H9 (cell line): Measurements from ENCODE around the gene LARP6. TPM values are rescaled to one million over a fixed set of nuclear protein-coding genes. Genes with fewer than 3 reads are reported as not detected.

Experiments used
- DNase-seq: peaks from one replicate; pipeline ENCODE4 v3.0.0-alpha.2; 2017
- H2AFZ ChIP-seq: one replicate; pipeline ENCODE4 v1.6.1; 2013; ENCODE audit warnings: mild to moderate bottlenecking, low read length, control low read depth, moderate library complexity
- H2AK5ac ChIP-seq: 2 replicates; pipeline ENCODE4 v1.6.1; 2013; ENCODE audit warnings: low read length, control low read depth, mixed read lengths; ENCODE audit not compliant: insufficient read length
- H2BK120ac ChIP-seq: one replicate; pipeline ENCODE4 v1.6.1; 2013; ENCODE audit warnings: low read depth, mild to moderate bottlenecking, low read length, control low read depth, inconsistent platforms; ENCODE audit not compliant: poor library complexity, severe bottlenecking
- H2BK12ac ChIP-seq: 2 replicates; pipeline ENCODE4 v1.6.1; 2013; ENCODE audit warnings: low read length, control low read depth, mixed read lengths, low read depth; ENCODE audit not compliant: insufficient read length
- H2BK15ac ChIP-seq: 2 replicates; pipeline ENCODE4 v1.6.1; 2013; ENCODE audit warnings: low read depth, low read length, control low read depth
- H2BK20ac ChIP-seq: one replicate; pipeline ENCODE4 v1.6.1; 2013; ENCODE audit warnings: low read depth, mild to moderate bottlenecking, low read length, control low read depth, inconsistent platforms; ENCODE audit not compliant: poor library complexity, severe bottlenecking
- H2BK5ac ChIP-seq: 2 replicates; pipeline ENCODE4 v1.6.1; 2013; ENCODE audit warnings: low read length, control low read depth, mixed read lengths; ENCODE audit not compliant: insufficient read length
- H3K14ac ChIP-seq: 2 replicates; pipeline ENCODE4 v1.6.1; 2013; ENCODE audit warnings: low read length, control low read depth; ENCODE audit not compliant: insufficient read depth
- H3K18ac ChIP-seq: 2 replicates; pipeline ENCODE4 v1.6.1; 2013; ENCODE audit warnings: low read depth, mild to moderate bottlenecking, mixed read lengths, low read length, control low read depth; ENCODE audit not compliant: insufficient read length
- H3K23ac ChIP-seq: 2 replicates; pipeline ENCODE4 v1.6.1; 2013; ENCODE audit warnings: low read length, control low read depth, mixed read lengths, low read depth; ENCODE audit not compliant: insufficient read length
- H3K23me2 ChIP-seq: 2 replicates; pipeline ENCODE4 v1.6.1; 2013; ENCODE audit warnings: low read depth, mild to moderate bottlenecking, mixed read lengths, low read length, control low read depth; ENCODE audit not compliant: insufficient read length, poor library complexity, severe bottlenecking
- H3K27ac ChIP-seq: 2 replicates; pipeline ENCODE4 v1.5.1; 2013; ENCODE audit warnings: low read length, control low read depth, mixed read lengths, low read depth; ENCODE audit not compliant: insufficient read length
- H3K27me3 ChIP-seq: 2 replicates; pipeline ENCODE4 v1.6.1; 2013; ENCODE audit warnings: low read length, control low read depth, inconsistent platforms; ENCODE audit not compliant: insufficient read depth
- H3K4ac ChIP-seq: 2 replicates; pipeline ENCODE4 v1.6.1; 2013; ENCODE audit warnings: low read depth, mild to moderate bottlenecking, control low read depth, inconsistent platforms, low read length, moderate library complexity
- H3K4me1 ChIP-seq: 2 replicates; pipeline ENCODE4 v1.6.1; 2013; ENCODE audit warnings: low read length, control low read depth, inconsistent platforms; ENCODE audit not compliant: insufficient read depth
- H3K4me2 ChIP-seq: 2 replicates; pipeline ENCODE4 v1.6.1; 2013; ENCODE audit warnings: low read length, control low read depth, mixed read lengths; ENCODE audit not compliant: insufficient read length, insufficient read depth
- H3K56ac ChIP-seq: 2 replicates; pipeline ENCODE4 v1.6.1; 2013; ENCODE audit warnings: low read depth, mild to moderate bottlenecking, mixed read lengths, low read length, control low read depth; ENCODE audit not compliant: insufficient read length
- H3K79me1 ChIP-seq: 2 replicates; pipeline ENCODE4 v1.6.1; 2013; ENCODE audit warnings: low read depth, mild to moderate bottlenecking, moderate library complexity, low read length, control low read depth, inconsistent platforms; ENCODE audit not compliant: insufficient read depth, poor library complexity, severe bottlenecking
- H3K79me2 ChIP-seq: 2 replicates; pipeline ENCODE4 v1.6.1; 2013; ENCODE audit warnings: low read length, control low read depth, inconsistent platforms; ENCODE audit not compliant: insufficient read depth
- H3K9ac ChIP-seq: 2 replicates; pipeline ENCODE4 v1.6.1; 2013; ENCODE audit warnings: low read length, control low read depth, mixed read lengths; ENCODE audit not compliant: insufficient read length; ENCODE audit errors: extremely low read depth
- H3K9me3 ChIP-seq: one replicate; pipeline ENCODE4 v1.6.1; 2013; ENCODE audit warnings: low read depth, low read length, inconsistent platforms; ENCODE audit not compliant: control insufficient read depth
- H3T11ph ChIP-seq: one replicate; pipeline ENCODE4 v1.6.1; 2013; ENCODE audit warnings: mild to moderate bottlenecking, low read length, control low read depth, inconsistent platforms
- H4K20me1 ChIP-seq: one replicate; pipeline ENCODE4 v1.6.1; 2013; ENCODE audit not compliant: control insufficient read depth, insufficient read length, insufficient read depth
- H4K5ac ChIP-seq: 2 replicates; pipeline ENCODE4 v1.6.1; 2013; ENCODE audit warnings: low read depth, mild to moderate bottlenecking, mixed read lengths, low read length, control low read depth; ENCODE audit not compliant: insufficient read length
- H4K8ac ChIP-seq: replicated peaks from 2 replicates; pipeline ENCODE4 v1.6.1; 2013; ENCODE audit warnings: low read length, control low read depth, mixed read lengths, low read depth; ENCODE audit not compliant: insufficient read length
- H4K91ac ChIP-seq: 2 replicates; pipeline ENCODE4 v1.6.1; 2013; ENCODE audit warnings: low read depth, mild to moderate bottlenecking, moderate library complexity, mixed read lengths, low read length, control low read depth; ENCODE audit not compliant: insufficient read length
- H3K27ac Mint-ChIP-seq, 3 experiments: 2 replicates in 2 of 3; 3 replicates in 1 of 3; pipeline ENCODE4 v1.8.0; 2020 to 2021; ENCODE audit warnings: mixed read lengths in 3 of 3, mild to moderate bottlenecking in 1 of 3, moderate library complexity in 1 of 3
- H3K27me3 Mint-ChIP-seq: 2 replicates; pipeline ENCODE4 v1.8.0; 2021; ENCODE audit warnings: low read depth, mild to moderate bottlenecking, moderate library complexity, mixed read lengths
- H3K36me3 Mint-ChIP-seq, 3 experiments: 2 replicates in 2 of 3; 3 replicates in 1 of 3; pipeline ENCODE4 v1.8.0; 2020 to 2021; ENCODE audit warnings: low read depth in 3 of 3, mixed read lengths in 3 of 3; ENCODE audit not compliant: insufficient read depth in 1 of 3
- H3K4me1 Mint-ChIP-seq, 2 experiments: 2 replicates each; pipeline ENCODE4 v1.8.0; 2020; ENCODE audit warnings: mixed read lengths in 2 of 2
- H3K4me3 Mint-ChIP-seq, 2 experiments: 2 replicates in 1 of 2; 3 replicates in 1 of 2; pipeline ENCODE4 v1.8.0; 2020 to 2021; ENCODE audit warnings: mild to moderate bottlenecking in 2 of 2, mixed read lengths in 2 of 2, moderate library complexity in 1 of 2
- H3K9me3 Mint-ChIP-seq, 2 experiments: 2 replicates in 1 of 2; 3 replicates in 1 of 2; pipeline ENCODE4 v1.8.0; 2020; ENCODE audit warnings: mild to moderate bottlenecking in 2 of 2, mixed read lengths in 2 of 2, moderate library complexity in 1 of 2
- CTCF ChIP-seq: fragments of 200-600 bp; sonication (generic); conservative IDR thresholded peaks from 3 replicates; pipeline ENCODE4 v1.8.0; 2021; ENCODE audit warnings: antibody characterized with exemption, mild to moderate bottlenecking
- WGBS: extraction: QIAGEN DNeasy Blood & Tissue Kit; methylation state at CpG from one replicate; pipeline ENCODE4 v1.1.7; 2013; ENCODE audit warnings: missing lambda C conversion rate, low lambda C conversion rate, mixed read lengths; ENCODE audit not compliant: insufficient read length; ENCODE audit errors: extremely low coverage; 5-methylcytosine and 5-hydroxymethylcytosine counted together
- total RNA-seq: library from RNA; stranded (reverse); gene quantifications from 2 replicates; pipeline ENCODE4 v1.2.1, GENCODE V29; 2021

The LARP6 gene
- total RNA-seq, 1 experiment from 2014 or later, result 18.9 TPM

DNA sequence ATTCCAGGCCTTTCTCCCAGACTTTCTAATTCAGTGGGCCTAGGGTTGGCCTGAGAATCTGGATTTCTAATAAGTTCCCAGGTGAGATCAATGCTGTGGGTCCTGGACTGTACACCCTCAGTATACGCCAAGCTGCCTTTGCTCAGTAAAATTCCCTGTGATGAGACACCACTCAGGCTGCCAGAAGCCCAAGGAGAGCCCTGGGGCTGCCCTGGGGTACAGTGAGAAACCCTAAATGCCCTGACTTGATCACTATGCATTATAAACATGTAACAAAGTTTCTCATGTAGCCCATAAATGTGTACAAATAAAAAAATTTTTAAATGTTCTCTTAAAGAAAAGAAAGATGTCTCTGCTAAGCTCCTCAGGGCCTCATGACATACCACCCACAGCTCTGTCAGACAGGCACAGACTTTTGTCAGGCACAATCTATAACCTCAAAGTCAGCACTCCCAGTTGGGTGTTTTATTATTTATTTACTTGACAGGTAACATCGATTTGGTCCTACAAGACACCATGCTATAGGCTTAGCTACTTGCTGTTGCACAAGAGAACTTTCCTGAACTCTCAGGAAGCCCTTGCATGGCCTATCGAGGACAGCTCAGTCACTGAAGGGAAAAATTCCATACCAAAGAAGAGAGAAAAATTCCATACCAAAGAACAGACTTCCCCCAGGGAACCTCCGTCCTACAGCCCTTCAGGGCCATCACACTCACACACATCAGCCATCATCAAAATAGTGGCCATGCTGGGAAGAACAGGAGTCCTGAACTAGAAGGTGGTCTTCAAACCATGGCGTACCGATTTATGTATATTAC is 22.7 kb downstream of the LARP6 start:
- H2BK5ac ChIP-seq, result no peak overlapping the region
- Mint-ChIP-seq H3K9me3 (no peaks in the 10 kb centered on the region; a peak in 1 of 5 replicates), H3K4me3 (no peak overlapping the region), H3K4me1 (peaks cover 9 to 17% of the 10 kb centered on the region in 2 experiments), H3K27ac (no peak overlapping the region; a peak in 1 of 7 replicates), H3K36me3 (peaks cover 16 to 39% (median 36%) of the 10 kb centered on the region in 3 experiments), H3K27me3 (no peaks in the 10 kb centered on the region)
- no peak overlapping the region for H3K4ac ChIP-seq
- H4K5ac ChIP-seq, result no peak overlapping the region
- H3K4me1 ChIP-seq, result peaks cover 7% of the 10 kb centered on the region; the same call in 1 of the 2 replicates
- H3K9me3 ChIP-seq, result peaks cover 6% of the 10 kb centered on the region
- H3K56ac ChIP-seq, result no peak overlapping the region
- H2BK120ac ChIP-seq, result no peak overlapping the region
- no peak overlapping the region for H3K23ac ChIP-seq
- no CpG with 5 or more reads among the region's 6 CpGs for WGBS
- no peak overlapping the region for H2AFZ ChIP-seq
- no peaks in the 10 kb centered on the region for H4K20me1 ChIP-seq
- no peaks in the 10 kb centered on the region for H3K27me3 ChIP-seq
- no peaks in the 10 kb centered on the region for H3K79me1 ChIP-seq
- no peaks in the 10 kb centered on the region for H3K23me2 ChIP-seq
- H4K8ac ChIP-seq, result no peak overlapping the region
- H3K18ac ChIP-seq, result no peak overlapping the region
- DNase-seq, result no peak
- no peak overlapping the region for H2BK20ac ChIP-seq
- no peak overlapping the region for H4K91ac ChIP-seq
- no peak overlapping the region for H2AK5ac ChIP-seq
- H2BK12ac ChIP-seq, result no peak overlapping the region
- no peak overlapping the region for H3T11ph ChIP-seq
- no peaks in the 10 kb centered on the region for H3K79me2 ChIP-seq
- no peak overlapping the region for H3K9ac ChIP-seq
- H3K27ac ChIP-seq, result no peak overlapping the region
- no peak for TF ChIP-seq CTCF
- H3K4me2 ChIP-seq, result no peak overlapping the region
- no peak overlapping the region for H3K14ac ChIP-seq
- H2BK15ac ChIP-seq, result no peak overlapping the region
